ENCODE measurements around the gene MLPH. TPM values are rescaled to one million over a fixed set of nuclear protein-coding genes. Genes with fewer than 3 reads are reported as not detected.

The MLPH gene
- total RNA-seq, 1 donor from 2014 or later = 27.3 TPM

DNA sequence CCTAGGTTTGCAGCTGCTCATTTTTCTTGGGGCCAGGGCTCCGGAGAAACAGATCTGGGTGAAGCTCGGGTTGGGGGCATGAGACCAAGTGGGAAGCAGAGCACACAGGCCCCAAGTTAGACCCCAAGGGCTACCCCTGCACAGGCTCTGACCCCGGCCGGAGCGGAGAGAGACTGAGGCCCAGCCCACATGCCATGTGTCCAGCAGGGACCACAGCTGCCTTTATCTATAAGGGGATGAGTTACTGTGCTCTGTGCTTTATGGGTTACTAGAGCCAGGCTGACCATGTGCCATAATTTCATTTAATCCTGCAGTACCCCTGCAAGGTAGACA is 49.0 kb downstream of the MLPH start:
- peaks cover 1% of the 10 kb centered on the region for H3K36me3 ChIP-seq (ENCODE audit: control insufficient read depth, insufficient read depth, low read length)
- H3K27me3 ChIP-seq (ENCODE audit: control insufficient read depth, insufficient read depth, low read length) = no peaks in the 10 kb centered on the region
- no peak for DNase-seq (ENCODE audit: low read depth)
- TF ChIP-seq CTCF (IDR thresholded peaks at IDR 0.05; ENCODE audit: insufficient read depth, low read length, poor library complexity, severe bottlenecking) = no peak
- no peak overlapping the region for H3K4me3 ChIP-seq (ENCODE audit: low read depth, low read length)

GRCh38 chr2:237536617-237537016 is 49.6 kb downstream of the MLPH start:
- Histone ChIP-seq H3K27me3 (ENCODE audit: control insufficient read depth, insufficient read depth, low read length) (no peaks in the 10 kb centered on the region), H3K4me3 (ENCODE audit: low read depth, low read length) (no peak overlapping the region), H3K36me3 (ENCODE audit: control insufficient read depth, insufficient read depth, low read length) (peaks cover 1% of the 10 kb centered on the region)
- DNase-seq (ENCODE audit: low read depth) = no peak
- TF ChIP-seq CTCF (IDR thresholded peaks at IDR 0.05; ENCODE audit: insufficient read depth, low read length, poor library complexity, severe bottlenecking) = no peak

DNA sequence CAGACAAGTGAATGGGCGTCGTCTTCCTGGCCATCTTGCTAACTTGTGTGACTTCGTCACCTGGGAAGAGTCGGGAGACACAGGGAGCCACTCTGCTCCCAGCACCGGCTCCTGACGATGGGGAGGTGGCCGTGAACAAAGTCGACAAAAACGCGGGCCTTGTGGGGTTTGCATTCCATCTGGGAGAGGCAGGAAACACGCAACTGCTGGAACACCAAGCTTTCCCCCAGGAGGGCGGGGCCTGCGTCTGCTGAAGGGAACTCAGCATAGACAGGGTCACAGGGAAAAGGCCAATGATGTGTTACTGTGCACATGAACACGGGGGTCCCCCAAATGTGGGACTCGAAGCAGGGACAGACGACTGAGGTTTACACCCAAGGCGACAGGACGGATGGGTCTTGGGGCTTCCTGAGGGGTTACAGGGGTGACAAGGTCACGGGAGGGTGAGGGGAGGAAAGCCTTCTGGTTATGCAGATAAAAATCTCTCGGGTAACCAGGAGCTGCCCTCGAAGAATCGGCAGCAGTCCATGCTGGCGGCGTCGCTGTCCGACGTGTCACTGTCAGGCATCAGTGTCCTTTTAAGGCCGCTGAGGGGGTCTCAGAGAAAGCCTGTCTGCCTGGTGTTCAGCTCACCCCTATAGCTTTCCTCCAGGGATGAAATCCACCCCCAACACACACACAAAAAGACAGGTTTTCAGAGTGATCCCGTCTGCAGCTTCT is 51.1 kb downstream of the MLPH start:
- peaks cover 1% of the 10 kb centered on the region for H3K36me3 ChIP-seq (ENCODE audit: control insufficient read depth, insufficient read depth, low read length)
- H3K4me3 ChIP-seq (ENCODE audit: low read depth, low read length) = no peak overlapping the region
- DNase-seq (ENCODE audit: low read depth) = no peak
- TF ChIP-seq CTCF (IDR thresholded peaks at IDR 0.05; ENCODE audit: insufficient read depth, low read length, poor library complexity, severe bottlenecking) = no peak
- no peaks in the 10 kb centered on the region for H3K27me3 ChIP-seq (ENCODE audit: control insufficient read depth, insufficient read depth, low read length)

DNA sequence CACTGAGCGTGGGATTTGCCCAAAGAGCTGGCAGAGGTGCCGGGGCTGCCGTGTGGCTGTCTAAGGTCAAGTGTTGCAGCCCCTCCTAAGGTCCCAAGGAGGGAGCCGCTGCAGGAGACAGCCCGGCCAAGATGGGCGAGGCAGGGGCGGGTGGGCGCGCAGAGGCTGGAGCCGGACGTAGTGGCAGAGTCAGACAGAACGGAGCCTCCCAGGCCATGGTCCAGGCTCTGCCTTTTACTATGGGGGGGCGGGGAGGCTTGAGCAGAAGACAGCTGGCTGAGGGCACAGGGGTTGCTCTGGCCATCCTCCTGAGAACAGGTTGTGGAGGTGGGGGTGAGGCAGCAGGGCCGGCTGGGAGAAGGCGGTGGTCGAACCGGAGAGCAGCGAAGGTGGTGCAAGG is 51.9 kb downstream of the MLPH start:
- peaks cover 1% of the 10 kb centered on the region for H3K36me3 ChIP-seq (ENCODE audit: control insufficient read depth, insufficient read depth, low read length)
- no peak for DNase-seq (ENCODE audit: low read depth)
- no peak for TF ChIP-seq CTCF (IDR thresholded peaks at IDR 0.05; ENCODE audit: insufficient read depth, low read length, poor library complexity, severe bottlenecking)
- H3K27me3 ChIP-seq (ENCODE audit: control insufficient read depth, insufficient read depth, low read length) = no peaks in the 10 kb centered on the region
- no peak overlapping the region for H3K4me3 ChIP-seq (ENCODE audit: low read depth, low read length)

GRCh38 chr2:237539681-237540080 is 52.6 kb downstream of the MLPH start:
- Histone ChIP-seq H3K27me3 (ENCODE audit: control insufficient read depth, insufficient read depth, low read length) (no peaks in the 10 kb centered on the region), H3K4me3 (ENCODE audit: low read depth, low read length) (no peak overlapping the region), H3K36me3 (ENCODE audit: control insufficient read depth, insufficient read depth, low read length) (peaks cover 1% of the 10 kb centered on the region)
- no peak for DNase-seq (ENCODE audit: low read depth)
- TF ChIP-seq CTCF (IDR thresholded peaks at IDR 0.05; ENCODE audit: insufficient read depth, low read length, poor library complexity, severe bottlenecking) = no peak

DNA sequence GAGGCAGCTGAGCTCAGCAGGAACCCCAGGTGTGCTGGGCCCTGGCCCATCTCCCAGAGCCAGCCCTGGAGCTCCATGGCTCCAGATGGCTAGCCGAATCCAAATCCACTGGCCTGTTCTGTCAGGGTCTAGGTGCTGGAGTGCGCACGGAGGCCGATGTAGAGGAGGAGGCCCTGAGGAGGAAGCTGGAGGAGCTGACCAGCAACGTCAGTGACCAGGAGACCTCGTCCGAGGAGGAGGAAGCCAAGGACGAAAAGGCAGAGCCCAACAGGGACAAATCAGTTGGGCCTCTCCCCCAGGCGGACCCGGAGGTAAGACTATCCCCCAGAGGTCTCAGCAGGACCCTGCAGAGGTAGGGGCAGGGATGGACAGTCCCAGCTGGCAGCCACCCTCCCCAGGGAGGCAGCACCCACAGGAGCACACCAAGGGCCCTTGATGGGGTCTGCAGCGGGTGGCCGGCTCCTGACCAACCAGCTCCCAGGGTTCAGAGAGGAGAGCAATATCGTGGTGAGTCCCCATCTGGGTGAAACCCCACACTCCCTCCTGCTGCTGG is 53.2 kb downstream of the MLPH start:
- Histone ChIP-seq H3K36me3 (ENCODE audit: control insufficient read depth, insufficient read depth, low read length) (peaks cover 1% of the 10 kb centered on the region), H3K27me3 (ENCODE audit: control insufficient read depth, insufficient read depth, low read length) (no peaks in the 10 kb centered on the region), H3K4me3 (ENCODE audit: low read depth, low read length) (no peak overlapping the region)
- no peak for TF ChIP-seq CTCF (IDR thresholded peaks at IDR 0.05; ENCODE audit: insufficient read depth, low read length, poor library complexity, severe bottlenecking)
- no peak for DNase-seq (ENCODE audit: low read depth)
